HG03457 (cell line): ENCODE measurements around the gene CCNG2.

Experiments used
- ATAC-seq: cut with Tn5 transposase; IDR thresholded peaks from one replicate; pipeline ENCODE4 v1.9.1; 2021; ENCODE audit warnings: moderate number of reproducible peaks; ENCODE audit not compliant: unreplicated experiment

The CCNG2 gene

DNA sequence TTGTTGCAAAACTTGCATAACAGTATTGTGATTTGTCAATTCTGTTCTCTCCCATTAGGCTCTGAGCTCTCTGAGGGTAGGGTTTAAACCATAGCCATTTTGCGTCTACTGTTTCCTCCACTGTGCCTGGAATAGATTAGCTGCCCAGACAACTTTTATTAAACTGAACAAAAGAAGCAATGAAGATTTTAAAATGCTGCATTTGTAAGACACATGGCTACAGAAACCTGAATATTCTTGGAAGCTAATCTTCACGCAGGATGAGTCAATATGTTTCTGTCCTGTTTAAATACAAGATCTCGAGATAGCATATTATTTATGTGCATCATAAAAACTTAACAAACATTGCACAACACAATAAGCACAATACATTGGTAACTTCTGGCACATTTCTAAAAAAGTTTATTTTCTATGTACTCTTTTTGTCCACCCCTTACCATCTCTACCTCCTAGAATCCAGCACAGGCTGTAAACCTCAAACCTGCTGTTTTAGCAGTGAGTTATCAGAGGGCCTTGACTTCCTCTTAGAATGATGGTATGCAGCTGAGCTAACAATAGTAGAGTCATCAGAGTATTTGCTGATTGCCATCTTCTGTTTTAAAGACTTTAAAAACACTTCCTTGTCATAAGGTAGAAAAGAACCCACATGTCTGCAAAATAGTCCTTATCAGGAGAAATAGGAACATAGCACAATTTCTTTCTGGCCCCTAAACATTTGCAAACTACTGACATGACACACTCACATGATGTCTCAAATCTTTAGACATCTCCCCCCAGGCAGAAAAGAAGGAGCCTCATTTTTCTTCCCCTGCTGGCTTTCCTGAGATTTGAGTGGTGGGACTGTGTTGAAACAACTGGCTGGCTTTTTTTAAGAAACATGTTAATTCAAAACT lies 10.6 kb upstream of the CCNG2 start:
- no peak for ATAC-seq

- no peak for ATAC-seq
Observed at GRCh38 chr4:77147079-77147782, 9.8 kb upstream of the CCNG2 start.

DNA sequence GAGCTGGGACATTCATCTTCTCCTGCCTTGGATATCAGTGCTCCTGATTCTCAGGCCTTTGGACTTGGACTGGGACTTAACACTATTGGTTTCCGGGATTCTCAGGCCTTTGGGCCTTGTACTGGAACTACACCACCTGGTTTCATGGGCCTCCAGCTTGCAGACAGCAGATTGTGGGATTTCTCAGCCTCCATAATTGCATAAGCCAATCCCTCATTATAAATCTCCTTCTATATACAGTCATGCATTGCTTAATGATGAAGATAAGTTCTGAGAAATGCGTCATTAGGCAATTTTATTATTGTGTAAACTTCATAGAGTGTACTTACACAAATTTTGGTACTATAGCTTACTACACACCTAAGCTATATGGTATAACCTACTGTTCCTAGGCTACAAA lies 8.9 kb upstream of the CCNG2 start:
- ATAC-seq, result no peak

- no peak for ATAC-seq
Observed at GRCh38 chr4:77149789-77150188, 7.2 kb upstream of the CCNG2 start.

DNA sequence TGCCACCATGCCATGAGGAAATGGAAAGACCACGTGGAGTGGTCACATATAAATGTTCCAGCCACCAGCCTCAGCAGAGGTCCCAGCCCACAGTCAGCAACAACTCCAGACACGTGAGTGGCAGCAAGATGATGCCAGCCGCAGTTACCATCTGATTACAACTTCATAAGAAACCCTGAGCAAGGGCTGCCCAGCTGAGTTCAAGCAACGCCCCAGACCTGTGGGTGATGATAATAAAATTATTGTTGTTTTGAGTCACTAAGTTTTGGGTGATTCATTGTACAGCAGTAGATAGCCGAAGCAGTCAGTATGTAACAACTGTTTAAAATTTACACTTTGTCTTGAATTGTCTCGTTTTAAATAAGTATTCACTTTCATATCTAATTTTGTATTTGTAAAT lies 5.8 kb upstream of the CCNG2 start:
- no peak for ATAC-seq

- no peak for ATAC-seq
Observed at GRCh38 chr4:77152421-77152820, 4.6 kb upstream of the CCNG2 start.

GRCh38 chr4:77153006-77153405 lies 4.0 kb upstream of the CCNG2 start:
- no peak for ATAC-seq

GRCh38 chr4:77154065-77154464 lies 2.9 kb upstream of the CCNG2 start:
- ATAC-seq, result no peak

DNA sequence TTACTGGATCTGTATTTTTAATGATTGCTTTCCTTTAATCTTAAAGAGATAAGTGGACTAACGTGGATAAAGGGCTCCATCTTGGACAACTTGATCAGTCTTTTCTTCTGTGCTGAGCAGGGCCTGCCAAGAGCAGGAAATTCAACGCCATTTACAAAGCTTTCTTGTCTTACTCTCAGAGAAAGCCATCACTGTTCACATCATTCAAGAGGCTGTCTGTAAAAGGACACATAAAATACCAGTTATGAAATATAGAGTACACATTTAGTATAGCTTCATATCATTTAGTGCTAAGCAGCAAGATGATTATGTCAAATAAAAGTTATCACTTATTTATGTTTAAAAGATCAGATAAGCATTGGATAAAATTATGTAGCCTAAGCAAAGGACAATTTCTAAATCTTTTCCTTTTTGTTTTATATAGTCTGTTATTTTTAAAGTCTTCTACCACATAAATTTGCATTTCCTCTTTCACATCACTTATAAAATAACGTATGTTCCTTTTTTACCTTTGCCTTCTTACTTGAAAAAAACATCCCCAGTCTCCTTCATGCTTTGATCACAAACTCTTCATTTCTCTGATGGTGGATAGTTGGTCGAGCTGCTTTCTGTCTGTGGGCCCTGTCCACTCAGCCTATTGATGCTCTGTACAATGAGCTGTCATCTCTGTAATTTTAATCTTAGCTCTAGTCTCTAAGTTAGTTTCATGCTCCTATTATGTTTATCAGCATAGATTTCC lies 2.1 kb upstream of the CCNG2 start:
- ATAC-seq, result no peak

GRCh38 chr4:77155631-77156452 lies 1.2 kb upstream of the CCNG2 start:
- ATAC-seq, result no peak

GRCh38 chr4:77156533-77156911 lies 485 bp upstream of the CCNG2 start:
- peak; percentile 93 for ATAC-seq

DNA sequence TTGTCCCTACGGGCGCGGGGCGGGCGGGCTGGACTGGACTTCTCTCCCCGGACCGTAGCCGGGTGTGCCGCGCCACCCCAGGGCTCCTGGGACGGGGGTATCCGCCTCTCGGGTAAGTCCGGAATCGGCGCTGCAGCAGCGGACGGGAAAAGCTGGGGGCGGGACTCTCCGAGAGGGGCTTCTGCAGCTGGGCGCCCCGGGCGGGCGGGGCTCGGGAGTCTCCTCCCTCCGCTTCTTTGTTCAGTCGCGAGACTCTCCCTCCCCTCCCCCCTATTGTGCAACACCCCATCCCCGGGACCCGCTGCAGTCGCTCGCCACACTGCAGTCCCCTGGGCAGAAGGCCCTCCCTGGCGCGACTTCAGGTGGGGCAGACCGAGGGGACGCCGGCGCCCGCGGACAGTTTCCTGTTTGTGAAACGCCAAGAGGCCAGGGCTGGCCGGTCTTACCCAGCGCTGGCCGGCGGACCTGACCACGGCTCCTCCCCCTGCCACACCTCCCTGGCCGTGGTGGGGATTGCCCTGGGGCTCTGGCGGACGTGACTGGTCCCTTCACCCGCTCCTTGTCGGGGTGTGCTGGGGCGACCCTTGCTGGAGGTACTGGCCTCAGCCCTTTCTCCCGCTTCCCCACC lies 966 bp downstream of the CCNG2 start:
- peak; percentile 44 for ATAC-seq

- no peak for ATAC-seq
Observed at GRCh38 chr4:77158487-77158861, 1.5 kb downstream of the CCNG2 start.

- no peak for ATAC-seq
Observed at GRCh38 chr4:77159806-77160205, 2.8 kb downstream of the CCNG2 start.

- ATAC-seq, result no peak
Observed at GRCh38 chr4:77163641-77164040, 6.6 kb downstream of the CCNG2 start.

DNA sequence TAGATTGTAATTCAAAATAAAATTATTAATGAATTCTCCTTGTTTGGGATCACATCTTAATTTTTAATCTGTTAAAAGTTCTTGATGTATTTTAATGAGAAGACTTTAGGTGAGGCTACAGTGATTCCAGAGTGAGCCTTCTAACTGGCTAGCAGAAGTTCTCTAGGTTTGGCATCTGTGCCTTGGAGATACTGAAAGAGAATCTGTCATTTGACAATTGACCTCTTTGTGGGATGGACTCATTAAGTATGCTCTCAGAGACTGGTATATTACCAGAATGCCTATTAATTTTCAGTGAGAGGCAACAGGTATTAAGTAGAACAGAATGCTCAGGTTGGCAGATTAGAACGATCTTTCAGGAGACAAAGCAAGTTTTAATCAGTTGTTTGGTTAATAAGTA lies 10.2 kb downstream of the CCNG2 start:
- ATAC-seq, result no peak

DNA sequence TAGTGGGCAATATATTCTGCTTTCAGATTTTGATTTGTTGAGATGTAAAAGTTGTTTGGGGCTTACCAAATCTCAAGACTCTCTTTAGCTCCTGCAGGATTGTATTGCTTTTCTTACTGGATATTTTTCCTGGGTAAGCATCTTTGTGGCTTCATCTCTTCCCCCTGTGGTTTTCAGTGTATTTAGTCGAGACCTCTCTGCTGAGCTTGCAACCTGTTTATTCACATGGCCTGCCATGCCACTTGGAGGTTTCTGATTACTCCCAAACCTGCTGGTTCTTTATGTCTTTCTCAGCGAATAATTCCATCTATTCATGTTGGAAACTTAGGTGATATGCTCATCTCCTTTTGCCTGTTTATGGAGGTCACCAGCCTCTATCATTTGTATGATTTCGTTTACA lies 10.9 kb downstream of the CCNG2 start:
- no peak for ATAC-seq

DNA sequence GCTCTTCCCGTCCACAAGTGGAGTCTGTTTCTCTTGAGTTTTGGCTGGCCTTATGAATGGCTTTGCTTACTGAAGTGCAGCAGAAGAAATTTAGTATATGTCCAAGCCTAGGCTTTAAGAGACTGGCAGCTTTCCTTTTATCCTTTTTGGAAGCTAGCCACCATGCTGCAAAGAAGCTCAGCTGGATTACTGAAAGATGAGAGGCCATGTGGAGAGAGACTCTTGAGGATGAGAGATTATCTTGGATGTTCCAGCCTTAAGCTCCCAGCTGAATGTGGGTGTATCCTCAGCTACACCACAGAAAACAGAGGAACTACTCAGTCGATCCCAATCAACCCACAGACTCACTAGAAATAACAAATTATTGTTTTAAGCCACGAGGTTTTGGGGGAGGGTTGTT lies 12.5 kb downstream of the CCNG2 start:
- ATAC-seq, result no peak

- no peak for ATAC-seq
Observed at GRCh38 chr4:77170926-77171325, 13.9 kb downstream of the CCNG2 start.

DNA sequence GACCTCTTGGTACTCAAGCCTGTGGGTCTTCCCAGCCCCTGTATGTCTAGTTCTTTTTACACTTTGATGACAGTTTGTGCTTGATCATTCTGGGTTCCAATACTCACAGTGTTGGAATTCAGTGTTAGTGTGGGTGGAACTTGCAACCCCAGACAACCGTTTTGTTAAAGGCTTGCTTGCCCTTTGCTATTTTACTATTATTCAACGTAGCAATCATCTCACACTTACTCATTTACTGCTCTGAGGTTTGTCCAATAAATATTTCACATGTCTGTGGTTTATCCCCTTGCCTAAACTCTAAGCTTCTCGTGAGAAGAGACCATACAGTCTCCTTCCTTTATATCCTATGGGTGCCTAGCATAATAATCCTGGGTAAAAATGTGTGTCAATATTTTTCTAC lies 15.3 kb downstream of the CCNG2 start:
- ATAC-seq, result no peak
